Measurements from ENCODE around the gene LAIR2. TPM values are rescaled to one million over a fixed set of nuclear protein-coding genes. Genes with fewer than 3 reads are reported as not detected.

Gene LAIR2
- total and polyA plus RNA-seq, 2 experiments from 2014 or later = not detected

DNA sequence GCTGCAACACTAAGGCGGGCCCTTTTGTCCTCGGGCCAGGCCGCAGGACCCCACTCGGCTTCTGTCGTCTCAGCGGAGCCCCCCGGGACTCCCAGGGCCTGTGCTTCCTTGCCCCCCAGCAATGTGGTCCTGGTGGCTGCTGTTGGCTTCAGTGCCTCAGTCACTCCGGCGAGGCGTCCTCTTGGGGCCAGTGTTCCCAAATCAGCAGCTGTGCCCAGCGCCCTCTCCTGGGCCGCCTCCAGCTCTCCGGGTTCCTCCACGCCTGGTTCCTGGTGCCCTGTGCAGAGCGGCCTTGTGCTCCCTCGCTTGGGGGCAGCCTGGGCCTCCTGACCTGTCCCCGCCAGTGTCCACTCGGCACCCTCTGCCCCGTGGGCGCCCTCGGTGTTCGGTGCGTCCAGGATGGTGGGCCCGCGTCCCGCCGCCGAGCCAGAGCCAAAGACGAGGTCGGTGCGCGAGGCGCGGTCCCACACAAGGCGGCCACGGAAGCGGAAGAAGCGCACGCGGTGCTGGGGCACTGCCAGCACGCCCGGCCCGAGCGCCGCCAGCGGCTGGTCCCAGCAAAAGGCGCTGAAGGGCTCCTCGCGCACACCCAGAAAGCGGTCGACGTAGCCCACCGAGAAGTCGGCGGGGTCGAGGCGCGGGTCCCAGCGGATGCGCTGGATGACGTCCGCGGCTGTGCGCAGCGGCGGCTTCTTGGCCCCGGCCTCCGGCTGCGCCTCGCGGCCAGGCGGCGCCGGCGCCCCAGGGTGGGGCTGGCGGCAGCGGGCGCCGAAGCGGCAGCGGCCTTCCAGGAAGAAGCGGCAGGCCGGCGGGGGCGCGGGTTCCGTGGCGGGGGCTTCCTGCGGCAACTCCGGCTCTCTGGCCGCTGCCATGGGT, 39.7 kb upstream of the LAIR2 start:
- Histone ChIP-seq H3K4me2 (peak overlapping the region; percentile 98), H3K36me3 (ENCODE audit: insufficient read depth) (peaks cover 4% of the 10 kb centered on the region), H3K4me1 (ENCODE audit: insufficient read depth) (peaks cover 3% of the 10 kb centered on the region; the same call in 1 of the 2 replicates), H3F3A (replicated peaks; ENCODE audit: low read depth) (peaks cover 9% of the 10 kb centered on the region; the same call in 1 of the 2 replicates), H3K27me3 (ENCODE audit: insufficient read depth) (peaks cover 13% of the 10 kb centered on the region), H4K20me1 (replicated peaks; ENCODE audit: insufficient read depth) (0 out of 2 replicates have a peak, but pooled peaks cover 6% of the 10 kb centered on the region), H3K9me2 (ENCODE audit: insufficient read depth) (no peaks in the 10 kb centered on the region), H3K79me2 (replicated peaks; ENCODE audit: insufficient read depth) (no peaks in the 10 kb centered on the region; the same call in 1 of the 2 replicates), H3K27ac (ENCODE audit: low read depth) (peak overlapping the region; percentile 72; the same call in 1 of the 2 replicates), H2AFZ (no peak overlapping the region), H3K4me3 (peak overlapping the region; percentile 82)
- peaks cover 30% of the 10 kb centered on the region for H3K27me3 Mint-ChIP-seq (ENCODE audit: insufficient read depth, low read depth, poor library complexity)
- ATAC-seq = peak; percentile 47
- H3K4me3 Mint-ChIP-seq = peak overlapping the region; percentile 81
- TF ChIP-seq ZNF114 (CRISPR knock-in tag; IDR thresholded peaks at IDR 0.05) = no peak
- TF ChIP-seq, protein P1, sequence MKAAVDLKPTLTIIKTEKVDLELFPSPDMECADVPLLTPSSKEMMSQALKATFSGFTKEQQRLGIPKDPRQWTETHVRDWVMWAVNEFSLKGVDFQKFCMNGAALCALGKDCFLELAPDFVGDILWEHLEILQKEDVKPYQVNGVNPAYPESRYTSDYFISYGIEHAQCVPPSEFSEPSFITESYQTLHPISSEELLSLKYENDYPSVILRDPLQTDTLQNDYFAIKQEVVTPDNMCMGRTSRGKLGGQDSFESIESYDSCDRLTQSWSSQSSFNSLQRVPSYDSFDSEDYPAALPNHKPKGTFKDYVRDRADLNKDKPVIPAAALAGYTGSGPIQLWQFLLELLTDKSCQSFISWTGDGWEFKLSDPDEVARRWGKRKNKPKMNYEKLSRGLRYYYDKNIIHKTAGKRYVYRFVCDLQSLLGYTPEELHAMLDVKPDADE (IDR thresholded peaks at IDR 0.05) = no peak
- TF ChIP-seq JUNB (IDR thresholded peaks at IDR 0.05; ENCODE audit: unreplicated experiment) = no peak
- TF ChIP-seq STAT1 (IDR thresholded peaks at IDR 0.05; ENCODE audit: unreplicated experiment) = no peak
- TF ChIP-seq, protein P2, sequence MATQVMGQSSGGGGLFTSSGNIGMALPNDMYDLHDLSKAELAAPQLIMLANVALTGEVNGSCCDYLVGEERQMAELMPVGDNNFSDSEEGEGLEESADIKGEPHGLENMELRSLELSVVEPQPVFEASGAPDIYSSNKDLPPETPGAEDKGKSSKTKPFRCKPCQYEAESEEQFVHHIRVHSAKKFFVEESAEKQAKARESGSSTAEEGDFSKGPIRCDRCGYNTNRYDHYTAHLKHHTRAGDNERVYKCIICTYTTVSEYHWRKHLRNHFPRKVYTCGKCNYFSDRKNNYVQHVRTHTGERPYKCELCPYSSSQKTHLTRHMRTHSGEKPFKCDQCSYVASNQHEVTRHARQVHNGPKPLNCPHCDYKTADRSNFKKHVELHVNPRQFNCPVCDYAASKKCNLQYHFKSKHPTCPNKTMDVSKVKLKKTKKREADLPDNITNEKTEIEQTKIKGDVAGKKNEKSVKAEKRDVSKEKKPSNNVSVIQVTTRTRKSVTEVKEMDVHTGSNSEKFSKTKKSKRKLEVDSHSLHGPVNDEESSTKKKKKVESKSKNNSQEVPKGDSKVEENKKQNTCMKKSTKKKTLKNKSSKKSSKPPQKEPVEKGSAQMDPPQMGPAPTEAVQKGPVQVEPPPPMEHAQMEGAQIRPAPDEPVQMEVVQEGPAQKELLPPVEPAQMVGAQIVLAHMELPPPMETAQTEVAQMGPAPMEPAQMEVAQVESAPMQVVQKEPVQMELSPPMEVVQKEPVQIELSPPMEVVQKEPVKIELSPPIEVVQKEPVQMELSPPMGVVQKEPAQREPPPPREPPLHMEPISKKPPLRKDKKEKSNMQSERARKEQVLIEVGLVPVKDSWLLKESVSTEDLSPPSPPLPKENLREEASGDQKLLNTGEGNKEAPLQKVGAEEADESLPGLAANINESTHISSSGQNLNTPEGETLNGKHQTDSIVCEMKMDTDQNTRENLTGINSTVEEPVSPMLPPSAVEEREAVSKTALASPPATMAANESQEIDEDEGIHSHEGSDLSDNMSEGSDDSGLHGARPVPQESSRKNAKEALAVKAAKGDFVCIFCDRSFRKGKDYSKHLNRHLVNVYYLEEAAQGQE (IDR thresholded peaks at IDR 0.05; ENCODE audit: unreplicated experiment) = no peak
- TF ChIP-seq POLR2AphosphoS5 (IDR thresholded peaks at IDR 0.05; ENCODE audit: low read depth) = peak; percentile 78
- no peak for TF ChIP-seq NANOG (IDR thresholded peaks at IDR 0.05; ENCODE audit: borderline replicate concordance)
- no peak for TF ChIP-seq EZH2 (IDR thresholded peaks at IDR 0.05; ENCODE audit: low read depth, unreplicated experiment)
- no peak for TF ChIP-seq CREB1 (CRISPR knock-in tag; IDR thresholded peaks at IDR 0.05; ENCODE audit: low read depth)
- TF ChIP-seq, protein P3, sequence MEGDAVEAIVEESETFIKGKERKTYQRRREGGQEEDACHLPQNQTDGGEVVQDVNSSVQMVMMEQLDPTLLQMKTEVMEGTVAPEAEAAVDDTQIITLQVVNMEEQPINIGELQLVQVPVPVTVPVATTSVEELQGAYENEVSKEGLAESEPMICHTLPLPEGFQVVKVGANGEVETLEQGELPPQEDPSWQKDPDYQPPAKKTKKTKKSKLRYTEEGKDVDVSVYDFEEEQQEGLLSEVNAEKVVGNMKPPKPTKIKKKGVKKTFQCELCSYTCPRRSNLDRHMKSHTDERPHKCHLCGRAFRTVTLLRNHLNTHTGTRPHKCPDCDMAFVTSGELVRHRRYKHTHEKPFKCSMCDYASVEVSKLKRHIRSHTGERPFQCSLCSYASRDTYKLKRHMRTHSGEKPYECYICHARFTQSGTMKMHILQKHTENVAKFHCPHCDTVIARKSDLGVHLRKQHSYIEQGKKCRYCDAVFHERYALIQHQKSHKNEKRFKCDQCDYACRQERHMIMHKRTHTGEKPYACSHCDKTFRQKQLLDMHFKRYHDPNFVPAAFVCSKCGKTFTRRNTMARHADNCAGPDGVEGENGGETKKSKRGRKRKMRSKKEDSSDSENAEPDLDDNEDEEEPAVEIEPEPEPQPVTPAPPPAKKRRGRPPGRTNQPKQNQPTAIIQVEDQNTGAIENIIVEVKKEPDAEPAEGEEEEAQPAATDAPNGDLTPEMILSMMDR (conservative IDR thresholded peaks at IDR 0.05; ENCODE audit: low read depth in 2 of 2) = peak; percentile 46 to 65
- TF ChIP-seq EZH2phosphoT487 (IDR thresholded peaks at IDR 0.05; ENCODE audit: unreplicated experiment) = no peak
- peaks cover 5% of the 10 kb centered on the region; the same call in 1 of the 3 replicates for H3K9me3 Mint-ChIP-seq
- no peak overlapping the region for H3K27ac Mint-ChIP-seq
- H3K36me3 Mint-ChIP-seq (ENCODE audit: low read depth) = peaks cover 34% of the 10 kb centered on the region
- H3K4me1 Mint-ChIP-seq = peaks cover 15% of the 10 kb centered on the region; the same call in 2 of the 3 replicates
- DNase-seq (ENCODE audit: low spot score) = peak; percentile 81
